Daoy (cell line): ENCODE data around the gene SELP. TPM values are rescaled to one million over a fixed set of nuclear protein-coding genes. Genes with fewer than 3 reads are reported as not detected.

Source experiments
- total RNA-seq: library from RNA; depleted of rRNA; stranded (reverse); fragments of >200 nt; shearing (Covaris generic); gene quantifications from 2 replicates; pipeline ENCODE4 v1.2.3, GENCODE V29; 2014; rRNA removed

SELP gene
- total RNA-seq, 1 experiment from 2014 or later = not detected

Other genes starting within 250 kb of the SELP start
- gene CCDC181, start 202.7 kb downstream of the SELP start, total RNA-seq = 8.5 and 10.1 TPM in 2 replicates
- gene SLC19A2, start 144.2 kb downstream of the SELP start, total RNA-seq = 9.8 and 11.3 TPM in 2 replicates
- not detected in 2 replicates for gene F5, start 43.6 kb downstream of the SELP start, total RNA-seq
- gene SELL, start 81.5 kb upstream of the SELP start, total RNA-seq = 0.11 and 7.3 TPM in 2 replicates
- gene SELE, start 104.0 kb upstream of the SELP start, total RNA-seq = 0.24 and 0.80 TPM in 2 replicates
- 10.4 and 13.0 TPM in 2 replicates for gene METTL18, start 164.8 kb upstream of the SELP start, total RNA-seq